ENCODE data around the gene COPB2. TPM values are rescaled to one million over a fixed set of nuclear protein-coding genes. Genes with fewer than 3 reads are reported as not detected.
A peak's percentile ranks its signal among the peaks of the same experiment; 100 is the strongest.

COPB2 gene
- total and polyA plus RNA-seq, 2 donors: 46.1 to 104 TPM

DNA sequence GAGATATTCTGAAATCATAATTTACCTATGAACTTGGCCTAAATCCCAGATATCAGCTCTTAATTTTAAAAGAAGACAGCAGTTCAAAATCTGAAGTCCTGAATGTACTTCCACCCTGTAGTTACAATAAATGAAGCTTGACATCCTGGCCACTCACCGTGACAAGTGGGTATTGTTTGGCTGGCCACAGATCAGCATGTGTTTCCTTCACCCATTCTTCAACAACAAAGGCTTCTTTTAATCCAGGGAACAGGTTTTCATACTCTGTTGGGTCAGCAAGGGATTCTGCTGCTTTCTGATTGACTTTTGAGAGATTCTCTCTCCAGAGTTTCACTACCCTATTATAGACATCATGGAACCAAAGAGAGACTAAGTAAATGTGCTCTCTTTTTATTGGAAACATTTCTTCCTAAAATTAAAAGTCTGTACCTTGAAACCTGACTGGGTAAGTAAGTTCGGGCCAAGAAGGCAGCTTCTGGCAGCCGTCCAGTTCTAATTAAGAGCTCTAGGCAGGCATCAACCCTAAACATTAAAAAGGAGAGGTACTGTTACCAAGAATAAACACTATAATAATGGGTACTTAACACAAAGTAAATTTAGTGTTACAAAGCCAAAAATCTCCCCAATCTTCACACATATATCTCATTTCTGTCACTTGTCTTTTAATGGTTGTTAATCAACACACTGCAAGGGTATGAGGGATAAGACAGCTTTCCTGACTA lies 30.4 kb downstream of the COPB2 start:
- no peak for DNase-seq (ENCODE audit: low read depth in 6 of 9, low spot score in 9 of 9)
- Histone ChIP-seq H3K4me3 (ENCODE audit: low read length in 2 of 2) (no peak overlapping the region), H3K27me3 (ENCODE audit: control insufficient read depth in 2 of 2, insufficient read depth in 1 of 2, low read length in 1 of 2) (no peaks in the 10 kb centered on the region), H3K4me1 (ENCODE audit: control insufficient read depth in 2 of 2, insufficient read depth in 2 of 2, low read length in 2 of 2) (no peaks in the 10 kb centered on the region), H3K9me3 (ENCODE audit: control insufficient read depth in 2 of 2, insufficient read depth in 1 of 2, low read length in 1 of 2) (no peaks in the 10 kb centered on the region), H3K27ac (ENCODE audit: low read depth in 1 of 2, low read length in 1 of 2) (no peak overlapping the region), H3K36me3 (ENCODE audit: control insufficient read depth in 2 of 2, insufficient read depth in 2 of 2, low read length in 1 of 2) (peaks cover 54 to 87% of the 10 kb centered on the region in 2 donors)
- WGBS: over 99% methylated on average over 3 of the region's 3 CpGs

- H3K36me3 ChIP-seq (ENCODE audit: control insufficient read depth in 2 of 2, insufficient read depth in 2 of 2, low read length in 1 of 2): peaks cover 53 to 85% of the 10 kb centered on the region in 2 donors
- DNase-seq (ENCODE audit: low read depth in 6 of 9, low spot score in 9 of 9): no peak
- 94% methylated on average over 4 of the region's 4 CpGs for WGBS
These were observed 31.5 kb downstream of the COPB2 start for GRCh38 chr3:139357899-139358298.

DNA sequence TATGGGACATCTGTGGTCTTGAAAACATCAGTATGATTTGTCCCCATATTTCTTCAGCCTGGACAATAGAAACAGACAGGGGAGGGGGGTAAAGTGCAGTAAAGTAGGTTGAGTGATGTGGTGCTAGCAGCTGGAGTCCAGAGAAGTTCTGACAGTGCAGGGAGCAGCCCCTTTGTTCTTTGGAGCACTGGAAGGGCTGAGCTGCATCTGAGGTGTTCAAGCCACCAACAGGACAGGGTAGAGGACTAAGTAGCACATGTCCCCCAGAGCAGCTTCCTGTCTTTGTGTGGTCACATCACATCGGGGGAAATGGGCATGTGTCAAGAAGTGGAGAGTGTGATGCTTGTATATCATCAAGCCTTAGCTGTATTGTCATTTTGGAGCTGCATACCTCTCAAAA lies 33.6 kb downstream of the COPB2 start:
- H3K4me3 ChIP-seq (ENCODE audit: low read length in 2 of 2): no peak overlapping the region
- no peaks in the 10 kb centered on the region for H3K9me3 ChIP-seq (ENCODE audit: control insufficient read depth in 2 of 2, insufficient read depth in 1 of 2, low read length in 1 of 2)
- H3K36me3 ChIP-seq (ENCODE audit: control insufficient read depth in 2 of 2, insufficient read depth in 2 of 2, low read length in 1 of 2): peaks cover 56 to 92% of the 10 kb centered on the region in 2 donors
- WGBS: 37% methylated on average over 1 of the region's 1 CpG
- no peaks in the 10 kb centered on the region for H3K4me1 ChIP-seq (ENCODE audit: control insufficient read depth in 2 of 2, insufficient read depth in 2 of 2, low read length in 2 of 2)
- DNase-seq (ENCODE audit: low read depth in 6 of 9, low spot score in 9 of 9): no peak
- H3K27ac ChIP-seq (ENCODE audit: low read depth in 1 of 2, low read length in 1 of 2): no peak overlapping the region
- H3K27me3 ChIP-seq (ENCODE audit: control insufficient read depth in 2 of 2, insufficient read depth in 1 of 2, low read length in 1 of 2): no peaks in the 10 kb centered on the region

More at GRCh38 chr3:139357899-139358298, 31.5 kb downstream of the COPB2 start:
- H3K4me3 ChIP-seq (ENCODE audit: low read length in 2 of 2): no peak overlapping the region
- H3K27me3 ChIP-seq (ENCODE audit: control insufficient read depth in 2 of 2, insufficient read depth in 1 of 2, low read length in 1 of 2): no peaks in the 10 kb centered on the region
- no peaks in the 10 kb centered on the region for H3K9me3 ChIP-seq (ENCODE audit: control insufficient read depth in 2 of 2, insufficient read depth in 1 of 2, low read length in 1 of 2)
- no peaks in the 10 kb centered on the region for H3K4me1 ChIP-seq (ENCODE audit: control insufficient read depth in 2 of 2, insufficient read depth in 2 of 2, low read length in 2 of 2)
- no peak overlapping the region for H3K27ac ChIP-seq (ENCODE audit: low read depth in 1 of 2, low read length in 1 of 2)

DNA sequence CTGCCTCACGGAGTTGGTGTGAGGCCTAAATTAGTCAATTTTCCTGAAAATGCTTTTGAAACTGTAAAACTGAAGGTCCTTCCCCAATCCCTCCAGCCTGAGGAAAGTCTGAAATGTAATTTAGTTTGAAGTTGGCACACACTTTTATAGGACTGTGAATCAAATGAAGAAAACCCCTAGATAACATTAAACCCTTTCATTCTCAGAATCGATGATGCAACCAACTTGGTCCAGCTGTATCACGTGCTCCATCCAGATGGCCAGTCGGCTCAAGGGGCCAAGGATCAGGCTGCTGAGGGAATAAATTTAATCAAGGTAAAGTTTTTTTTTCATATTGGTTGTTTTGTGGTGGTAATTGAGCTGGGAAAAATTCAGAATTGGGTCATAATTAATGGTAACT lies 34.0 kb downstream of the COPB2 start:
- Histone ChIP-seq H3K27me3 (ENCODE audit: control insufficient read depth in 2 of 2, insufficient read depth in 1 of 2, low read length in 1 of 2) (no peaks in the 10 kb centered on the region), H3K9me3 (ENCODE audit: control insufficient read depth in 2 of 2, insufficient read depth in 1 of 2, low read length in 1 of 2) (no peaks in the 10 kb centered on the region), H3K36me3 (ENCODE audit: control insufficient read depth in 2 of 2, insufficient read depth in 2 of 2, low read length in 1 of 2) (peaks cover 56 to 93% of the 10 kb centered on the region in 2 donors), H3K4me3 (ENCODE audit: low read length in 2 of 2) (no peak overlapping the region), H3K27ac (ENCODE audit: low read depth in 1 of 2, low read length in 1 of 2) (no peak overlapping the region), H3K4me1 (ENCODE audit: control insufficient read depth in 2 of 2, insufficient read depth in 2 of 2, low read length in 2 of 2) (no peaks in the 10 kb centered on the region)
- WGBS: 96% methylated on average over 4 of the region's 4 CpGs
- no peak for DNase-seq (ENCODE audit: low read depth in 6 of 9, low spot score in 9 of 9)

- Histone ChIP-seq H3K27me3 (ENCODE audit: control insufficient read depth in 2 of 2, insufficient read depth in 1 of 2, low read length in 1 of 2) (no peaks in the 10 kb centered on the region), H3K9me3 (ENCODE audit: control insufficient read depth in 2 of 2, insufficient read depth in 1 of 2, low read length in 1 of 2) (no peaks in the 10 kb centered on the region), H3K4me1 (ENCODE audit: control insufficient read depth in 2 of 2, insufficient read depth in 2 of 2, low read length in 2 of 2) (no peaks in the 10 kb centered on the region), H3K36me3 (ENCODE audit: control insufficient read depth in 2 of 2, insufficient read depth in 2 of 2, low read length in 1 of 2) (peaks cover 52 to 90% of the 10 kb centered on the region in 2 donors), H3K4me3 (ENCODE audit: low read length in 2 of 2) (no peak overlapping the region), H3K27ac (ENCODE audit: low read depth in 1 of 2, low read length in 1 of 2) (no peak overlapping the region)
- 97% methylated on average over 4 of the region's 4 CpGs for WGBS
- no peak for DNase-seq (ENCODE audit: low read depth in 6 of 9, low spot score in 9 of 9)
These were observed 34.8 kb downstream of the COPB2 start for GRCh38 chr3:139354661-139355060.

GRCh38 chr3:139353920-139354556 lies 35.4 kb downstream of the COPB2 start:
- 96% methylated on average over 3 of the region's 3 CpGs for WGBS
- no peaks in the 10 kb centered on the region for H3K27me3 ChIP-seq (ENCODE audit: control insufficient read depth in 2 of 2, insufficient read depth in 1 of 2, low read length in 1 of 2)
- no peak overlapping the region for H3K4me3 ChIP-seq (ENCODE audit: low read length in 2 of 2)
- H3K27ac ChIP-seq (ENCODE audit: low read depth in 1 of 2, low read length in 1 of 2): no peak overlapping the region
- DNase-seq (ENCODE audit: low read depth in 6 of 9, low spot score in 9 of 9): no peak
- H3K4me1 ChIP-seq (ENCODE audit: control insufficient read depth in 2 of 2, insufficient read depth in 2 of 2, low read length in 2 of 2): no peaks in the 10 kb centered on the region
- H3K36me3 ChIP-seq (ENCODE audit: control insufficient read depth in 2 of 2, insufficient read depth in 2 of 2, low read length in 1 of 2): peaks cover 51 to 88% of the 10 kb centered on the region in 2 donors
- no peaks in the 10 kb centered on the region for H3K9me3 ChIP-seq (ENCODE audit: control insufficient read depth in 2 of 2, insufficient read depth in 1 of 2, low read length in 1 of 2)

- peaks cover 11 to 40% of the 10 kb centered on the region in 2 donors for H3K36me3 ChIP-seq (ENCODE audit: control insufficient read depth in 2 of 2, insufficient read depth in 2 of 2, low read length in 1 of 2)
- DNase-seq (ENCODE audit: low read depth in 6 of 9, low spot score in 9 of 9): no peak
- H3K27me3 ChIP-seq (ENCODE audit: control insufficient read depth in 2 of 2, insufficient read depth in 1 of 2, low read length in 1 of 2): no peaks in the 10 kb centered on the region
- peaks cover 0 to 5% of the 10 kb centered on the region in 2 donors for H3K9me3 ChIP-seq (ENCODE audit: control insufficient read depth in 2 of 2, insufficient read depth in 1 of 2, low read length in 1 of 2)
- WGBS: 93% methylated on average over 2 of the region's 2 CpGs
- H3K27ac ChIP-seq (ENCODE audit: low read depth in 1 of 2, low read length in 1 of 2): no peak overlapping the region
- H3K4me3 ChIP-seq (ENCODE audit: low read length in 2 of 2): no peak overlapping the region
- peaks cover 10 to 11% of the 10 kb centered on the region in 2 donors for H3K4me1 ChIP-seq (ENCODE audit: control insufficient read depth in 2 of 2, insufficient read depth in 2 of 2, low read length in 2 of 2)
These were observed 42.7 kb downstream of the COPB2 start for GRCh38 chr3:139346771-139347170.

DNA sequence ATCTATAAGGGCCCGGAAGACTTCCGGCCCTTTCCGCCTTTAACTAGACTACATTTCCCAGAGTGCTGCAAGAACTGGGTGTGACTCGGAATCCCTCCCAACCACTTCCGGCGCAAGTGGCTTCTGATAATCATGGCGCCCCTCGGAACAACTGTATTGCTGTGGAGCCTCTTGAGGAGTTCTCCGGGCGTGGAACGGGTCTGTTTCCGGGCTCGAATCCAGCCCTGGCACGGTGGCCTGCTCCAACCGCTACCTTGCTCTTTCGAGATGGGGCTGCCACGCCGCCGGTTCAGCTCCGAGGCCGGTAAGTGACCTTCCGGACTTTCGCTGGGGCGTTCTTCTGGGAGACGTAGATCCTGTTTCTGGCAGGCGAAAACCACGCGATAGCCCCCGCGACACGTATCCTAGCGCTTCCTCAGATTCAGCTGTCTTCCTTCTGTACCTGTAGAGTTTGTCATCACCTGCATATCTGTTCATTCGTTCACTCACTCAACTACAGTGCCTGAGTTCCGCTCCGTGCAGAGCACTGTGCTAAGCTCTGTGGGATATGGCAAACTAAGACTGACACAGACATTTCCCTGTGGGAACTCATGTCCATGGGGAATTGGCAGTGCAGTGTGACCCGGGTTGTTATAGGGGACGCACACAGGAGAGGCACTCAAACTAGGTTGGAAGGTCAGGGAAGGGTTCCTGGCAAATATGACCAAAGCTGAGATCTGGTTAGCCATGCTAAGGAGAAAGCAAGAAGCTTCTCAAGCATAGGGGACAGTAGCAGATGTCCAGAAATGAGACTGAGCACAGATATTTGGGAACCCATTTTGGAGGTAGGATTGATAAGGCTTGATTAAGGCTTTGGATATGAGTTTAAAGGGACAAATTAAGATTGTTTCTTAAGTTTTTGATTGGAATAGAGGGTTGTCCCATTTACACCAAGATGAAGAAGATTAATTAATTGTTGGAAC lies 45.3 kb downstream of the COPB2 start, which contains the start of gene MRPS22:
Gene MRPS22, plus strand, starts transcription at position 126 of the 962 bp plus-strand sequence. Its CDS starts 7 bp downstream, at position 133.
- Histone ChIP-seq H3K4me3 (ENCODE audit: low read length in 2 of 2) (peak within 1 kb of the TSS; percentile 68 to 82), H3K9me3 (ENCODE audit: control insufficient read depth in 2 of 2, insufficient read depth in 1 of 2, low read length in 1 of 2) (peaks cover 0 to 5% of the 10 kb centered on the region in 2 donors), H3K27me3 (ENCODE audit: control insufficient read depth in 2 of 2, insufficient read depth in 1 of 2, low read length in 1 of 2) (peaks cover 0 to 6% of the 10 kb centered on the region in 2 donors), H3K4me1 (ENCODE audit: control insufficient read depth in 2 of 2, insufficient read depth in 2 of 2, low read length in 2 of 2) (peaks cover 10 to 11% of the 10 kb centered on the region in 2 donors), H3K36me3 (ENCODE audit: control insufficient read depth in 2 of 2, insufficient read depth in 2 of 2, low read length in 1 of 2) (peaks cover 0 to 20% of the 10 kb centered on the region in 2 donors), H3K27ac (ENCODE audit: low read depth in 1 of 2, low read length in 1 of 2) (peak within 1 kb of the TSS; percentile 59 to 87)
- peak; percentile 64 to 92 (median 79) for DNase-seq (ENCODE audit: low read depth in 6 of 9, low spot score in 9 of 9)
- under 1% methylated on average over 37 of the region's 37 CpGs for WGBS

All from thymus (tissue), 11 donors.